Tibial artery (tissue), 4 donors: ENCODE data around the gene MBD4.
"Not testable (repeated sequence)": the region's sequence is repeated elsewhere in the genome, so short reads cannot be mapped to it uniquely, and the experiment has no call there.

Experiments used
- DNase-seq, 2 donors: peaks; one replicate each; pipeline ENCODE4 v3.0.0-alpha.2; 2019
- H3K27ac ChIP-seq, 2 donors: fragments of 200-600 bp; sonication (generic) in 1 of 2; 1 replicate in 1 of 2; 2 replicates in 1 of 2; pipeline ENCODE4 v1.5.1; 2018 to 2019; ENCODE audit warnings: mild to moderate bottlenecking in 1 of 2
- H3K27me3 ChIP-seq, 2 donors: fragments of 200-600 bp; sonication (generic) in 1 of 2; one replicate each; pipeline versions ENCODE4 v1.5.1 to v1.6.0; 2016 to 2019
- H3K36me3 ChIP-seq, 3 donors: fragments of 200-600 bp; sonication (generic) in 2 of 3; one replicate each; pipeline ENCODE4 v1.5.1; 2016 to 2019; ENCODE audit warnings: mild to moderate bottlenecking in 2 of 3
- H3K4me1 ChIP-seq, 4 donors: fragments of 200-600 bp; sonication (generic) in 2 of 4; 1 replicate in 3 of 4; 2 replicates in 1 of 4; pipeline ENCODE4 v1.5.1; 2016 to 2019
- H3K4me3 ChIP-seq, 2 donors: fragments of 200-600 bp; sonication (generic) in 1 of 2; 1 replicate in 1 of 2; 2 replicates in 1 of 2; pipeline ENCODE4 v1.5.1; 2018 to 2019; ENCODE audit warnings: mild to moderate bottlenecking in 2 of 2
- H3K9me3 ChIP-seq, 3 donors: fragments of 200-600 bp; sonication (generic) in 1 of 3; one replicate each; pipeline ENCODE4 v1.5.1; 2016 to 2019
- CTCF ChIP-seq, 2 experiments: fragments of 200-600 bp in 1 of 2; fragments of 450-650 bp in 1 of 2; IDR thresholded peaks; one replicate each; pipeline ENCODE4 v1.5.1; 2017 to 2019; ENCODE audit warnings: antibody characterized with exemption in 2 of 2, mild to moderate bottlenecking in 1 of 2, moderate library complexity in 1 of 2
- intact Hi-C: fragments of 100-400 bp; cut with DNase I; formaldehyde crosslinking; loops from one replicate; pipeline ENCODE4 v1.15.0; 2023; ENCODE audit warnings: low total_unique reads

The MBD4 gene

GRCh38 chr3:129399895-129400357 is 39.8 kb downstream of the MBD4 start:
- intact Hi-C loops = loop anchor here (5.0 kb wide), 1 partner anchor 37 kb away; the partner anchor contains the start of gene MBD4
- peaks cover 0 to 17% (median 9%) of the 10 kb centered on the region in 4 donors for H3K4me1 ChIP-seq
- no peak for TF ChIP-seq CTCF (IDR thresholded peaks at IDR 0.05)
- peak overlapping the region; percentile 82 to 86 for H3K4me3 ChIP-seq
- DNase-seq = no peak
- no peaks in the 10 kb centered on the region for H3K27me3 ChIP-seq
- H3K27ac ChIP-seq = peak overlapping the region; percentile 80 to 89
- H3K9me3 ChIP-seq = no peaks in the 10 kb centered on the region
- no peaks in the 10 kb centered on the region for H3K36me3 ChIP-seq

GRCh38 chr3:129399145-129399894 is 40.4 kb downstream of the MBD4 start:
- Histone ChIP-seq H3K27ac (peak overlapping the region; percentile 80 to 89), H3K4me3 (peak overlapping the region; percentile 82 to 86), H3K27me3 (no peaks in the 10 kb centered on the region), H3K4me1 (peaks cover 0 to 17% (median 9%) of the 10 kb centered on the region in 4 donors), H3K36me3 (no peaks in the 10 kb centered on the region), H3K9me3 (no peaks in the 10 kb centered on the region)
- intact Hi-C loops = no loop called here
- TF ChIP-seq CTCF (IDR thresholded peaks at IDR 0.05) = peak; percentile 67 to 79
- peak; percentile 78 to 87 for DNase-seq

- no peaks in the 10 kb centered on the region for H3K9me3 ChIP-seq
- intact Hi-C loops = no loop called here
- peak overlapping the region; percentile 80 to 89 for H3K27ac ChIP-seq
- peak overlapping the region; percentile 82 to 86 for H3K4me3 ChIP-seq
- H3K27me3 ChIP-seq = no peaks in the 10 kb centered on the region
- H3K4me1 ChIP-seq = peaks cover 0 to 17% (median 9%) of the 10 kb centered on the region in 4 donors
- no peak for DNase-seq
- H3K36me3 ChIP-seq = peaks cover 0 to under 1% (median 0%) of the 10 kb centered on the region in 3 donors
- no peak for TF ChIP-seq CTCF (IDR thresholded peaks at IDR 0.05)
These were observed 41.0 kb downstream of the MBD4 start for GRCh38 chr3:129398803-129399144.

- intact Hi-C loops, DNase-seq, H3K4me3 ChIP-seq, H3K27me3 ChIP-seq, H3K9me3 ChIP-seq, H3K27ac ChIP-seq: not testable (repeated sequence)
- peaks cover 30 to 49% (median 43%) of the 10 kb centered on the region in 3 donors for H3K36me3 ChIP-seq
- peaks cover 0 to 22% (median 10%) of the 10 kb centered on the region in 4 donors for H3K4me1 ChIP-seq
These were observed 45.8 kb downstream of the MBD4 start for GRCh38 chr3:129393760-129394564.

- Histone ChIP-seq H3K27me3 (no peaks in the 10 kb centered on the region), H3K36me3 (peaks cover 34 to 53% (median 43%) of the 10 kb centered on the region in 3 donors), H3K9me3 (no peaks in the 10 kb centered on the region), H3K4me1 (peaks cover 0 to 18% (median 7%) of the 10 kb centered on the region in 4 donors), H3K4me3 (no peak overlapping the region), H3K27ac (no peak overlapping the region)
- no peak for DNase-seq
- intact Hi-C loops = no loop called here
- no peak for TF ChIP-seq CTCF (IDR thresholded peaks at IDR 0.05)
These were observed 46.5 kb downstream of the MBD4 start for GRCh38 chr3:129393271-129393670.

- H3K9me3 ChIP-seq, intact Hi-C loops, H3K27me3 ChIP-seq, DNase-seq, H3K27ac ChIP-seq, H3K4me3 ChIP-seq, H3K4me1 ChIP-seq: not testable (repeated sequence)
- H3K36me3 ChIP-seq = peaks cover 42 to 63% (median 43%) of the 10 kb centered on the region in 3 donors
These were observed 47.5 kb downstream of the MBD4 start for GRCh38 chr3:129392106-129392887.

GRCh38 chr3:129391583-129391982 is 48.2 kb downstream of the MBD4 start:
- H3K9me3 ChIP-seq, H3K27ac ChIP-seq, H3K27me3 ChIP-seq, H3K4me3 ChIP-seq, DNase-seq, H3K4me1 ChIP-seq, intact Hi-C loops: not testable (repeated sequence)
- H3K36me3 ChIP-seq = peaks cover 43 to 70% (median 48%) of the 10 kb centered on the region in 3 donors
